ENCODE results near the gene PALM2AKAP2.

Gene PALM2AKAP2

GRCh38 chr9:109759589-109759988 lies 20.4 kb upstream of the PALM2AKAP2 start:
- DNase-seq (ENCODE audit: low read depth): no peak
- TF ChIP-seq, protein P1, sequence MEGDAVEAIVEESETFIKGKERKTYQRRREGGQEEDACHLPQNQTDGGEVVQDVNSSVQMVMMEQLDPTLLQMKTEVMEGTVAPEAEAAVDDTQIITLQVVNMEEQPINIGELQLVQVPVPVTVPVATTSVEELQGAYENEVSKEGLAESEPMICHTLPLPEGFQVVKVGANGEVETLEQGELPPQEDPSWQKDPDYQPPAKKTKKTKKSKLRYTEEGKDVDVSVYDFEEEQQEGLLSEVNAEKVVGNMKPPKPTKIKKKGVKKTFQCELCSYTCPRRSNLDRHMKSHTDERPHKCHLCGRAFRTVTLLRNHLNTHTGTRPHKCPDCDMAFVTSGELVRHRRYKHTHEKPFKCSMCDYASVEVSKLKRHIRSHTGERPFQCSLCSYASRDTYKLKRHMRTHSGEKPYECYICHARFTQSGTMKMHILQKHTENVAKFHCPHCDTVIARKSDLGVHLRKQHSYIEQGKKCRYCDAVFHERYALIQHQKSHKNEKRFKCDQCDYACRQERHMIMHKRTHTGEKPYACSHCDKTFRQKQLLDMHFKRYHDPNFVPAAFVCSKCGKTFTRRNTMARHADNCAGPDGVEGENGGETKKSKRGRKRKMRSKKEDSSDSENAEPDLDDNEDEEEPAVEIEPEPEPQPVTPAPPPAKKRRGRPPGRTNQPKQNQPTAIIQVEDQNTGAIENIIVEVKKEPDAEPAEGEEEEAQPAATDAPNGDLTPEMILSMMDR (IDR thresholded peaks at IDR 0.05; ENCODE audit: control insufficient read depth, extremely low read depth, insufficient read depth): no peak
- H3K4me3 ChIP-seq (ENCODE audit: low read depth, low read length): no peak overlapping the region

GRCh38 chr9:109765278-109765677 lies 14.7 kb upstream of the PALM2AKAP2 start:
- H3K4me3 ChIP-seq (ENCODE audit: low read depth, low read length): no peak overlapping the region
- no peak for DNase-seq (ENCODE audit: low read depth)
- TF ChIP-seq, protein P1 (IDR thresholded peaks at IDR 0.05; ENCODE audit: control insufficient read depth, extremely low read depth, insufficient read depth): no peak

- H3K4me3 ChIP-seq (ENCODE audit: low read depth, low read length): no peak overlapping the region
- TF ChIP-seq, protein P1 (IDR thresholded peaks at IDR 0.05; ENCODE audit: control insufficient read depth, extremely low read depth, insufficient read depth): no peak
- no peak for DNase-seq (ENCODE audit: low read depth)
These were observed 14.2 kb upstream of the PALM2AKAP2 start for GRCh38 chr9:109765830-109766229.

DNA sequence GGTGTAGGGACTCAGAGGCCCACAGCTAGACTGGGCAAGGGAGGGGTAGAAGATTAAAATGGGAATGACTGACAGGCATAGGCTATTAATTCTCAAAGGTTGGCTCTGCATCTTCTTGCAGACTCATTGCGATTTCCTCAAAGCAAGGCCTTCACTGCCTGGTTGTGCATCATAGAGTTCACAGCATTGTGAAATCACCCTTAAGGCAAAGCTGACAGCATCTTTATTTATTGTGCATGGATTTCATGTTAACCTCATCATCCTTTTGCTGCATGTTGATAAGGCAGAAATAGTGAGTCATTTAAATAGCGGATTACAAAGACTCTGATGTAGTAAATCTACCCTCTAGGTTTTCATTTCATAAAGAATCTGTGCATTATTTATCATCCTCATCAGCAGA lies 13.6 kb upstream of the PALM2AKAP2 start:
- no peak for DNase-seq (ENCODE audit: low read depth)
- TF ChIP-seq, protein P1 (IDR thresholded peaks at IDR 0.05; ENCODE audit: control insufficient read depth, extremely low read depth, insufficient read depth): no peak
- no peak overlapping the region for H3K4me3 ChIP-seq (ENCODE audit: low read depth, low read length)

DNA sequence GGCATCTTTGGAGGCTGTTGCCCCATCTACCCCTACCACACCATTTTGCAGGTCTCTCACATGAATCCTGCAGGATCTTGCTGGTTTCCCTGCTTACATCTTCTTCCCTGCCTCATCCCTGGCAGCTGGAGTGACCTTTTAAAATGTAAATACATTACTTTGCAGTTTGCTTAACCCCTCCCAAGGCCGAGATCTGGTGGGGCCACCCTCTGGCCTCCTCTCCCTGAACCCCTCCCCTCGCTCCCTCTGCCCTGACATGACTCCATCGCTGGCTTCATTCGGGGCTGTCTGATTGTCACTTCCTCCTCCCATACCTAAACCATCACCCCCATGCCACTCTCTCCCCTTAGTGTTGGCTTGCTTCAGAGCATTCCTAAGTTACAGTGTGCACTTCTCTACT lies 12.6 kb upstream of the PALM2AKAP2 start:
- TF ChIP-seq, protein P1 (IDR thresholded peaks at IDR 0.05; ENCODE audit: control insufficient read depth, extremely low read depth, insufficient read depth): no peak
- H3K4me3 ChIP-seq (ENCODE audit: low read depth, low read length): no peak overlapping the region
- DNase-seq (ENCODE audit: low read depth): no peak

DNA sequence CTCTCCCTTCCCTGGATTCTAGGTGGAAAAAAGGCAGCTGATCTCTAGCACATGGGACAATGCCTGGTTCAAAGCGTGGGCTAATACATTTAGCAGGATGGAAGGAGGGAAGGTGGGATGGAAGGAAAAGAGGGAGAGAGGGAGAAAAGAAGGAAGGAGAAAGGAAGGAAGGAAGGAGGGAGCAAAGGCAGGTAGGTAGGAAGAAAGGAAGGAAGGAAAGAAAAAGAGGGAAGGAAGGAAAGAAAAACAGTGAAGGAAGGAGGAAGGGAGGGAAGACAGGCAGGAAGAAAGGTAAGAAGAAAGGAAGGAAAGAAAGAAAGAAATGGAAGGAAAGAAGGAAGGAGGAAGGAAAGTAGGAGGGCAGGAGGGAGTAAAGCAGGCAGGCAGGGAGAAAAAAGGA lies 12.2 kb upstream of the PALM2AKAP2 start:
- no peak for DNase-seq (ENCODE audit: low read depth)
- TF ChIP-seq, protein P1 (IDR thresholded peaks at IDR 0.05; ENCODE audit: control insufficient read depth, extremely low read depth, insufficient read depth): no peak
- H3K4me3 ChIP-seq (ENCODE audit: low read depth, low read length): no peak overlapping the region

DNA sequence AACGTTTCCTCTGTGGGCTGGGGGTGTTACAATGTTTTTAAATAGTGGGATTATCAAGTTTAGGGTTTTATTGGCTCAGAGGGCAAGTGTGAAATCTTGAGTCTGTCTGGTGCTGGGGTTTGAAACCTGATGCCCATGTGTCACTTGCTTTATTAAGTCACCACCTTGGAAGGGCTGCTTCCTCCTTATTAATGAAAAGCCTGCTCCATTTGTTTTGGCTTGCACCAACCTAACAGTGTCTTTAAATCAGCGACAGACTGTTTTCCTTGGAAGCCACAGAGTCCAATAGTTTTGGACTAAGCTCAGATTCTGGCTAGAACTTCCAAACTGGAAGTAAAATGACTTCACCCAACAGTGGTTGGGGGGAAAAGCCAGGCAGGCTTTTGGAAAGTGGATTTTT lies 10.7 kb upstream of the PALM2AKAP2 start:
- no peak overlapping the region for H3K4me3 ChIP-seq (ENCODE audit: low read depth, low read length)
- no peak for DNase-seq (ENCODE audit: low read depth)
- TF ChIP-seq, protein P1 (IDR thresholded peaks at IDR 0.05; ENCODE audit: control insufficient read depth, extremely low read depth, insufficient read depth): no peak
